Vagina (tissue), 2 donors: ENCODE measurements around the gene APBA3.

ENCODE experiments used
- POLR2A ChIP-seq, 2 donors: fragments of 450-650 bp; IDR thresholded peaks; one replicate each; pipeline ENCODE4 v1.6.1; 2017; ENCODE audit warnings: antibody characterized with exemption in 2 of 2, mild to moderate bottlenecking in 2 of 2, moderate library complexity in 2 of 2
- TF ChIP-seq, protein P1 (sequence below), 3 experiments: fragments of 450-650 bp in 2 of 3; fragments of 200-600 bp in 1 of 3; sonication (generic) in 1 of 3; IDR thresholded peaks; one replicate each; pipeline ENCODE4 v1.5.1; 2017 to 2019; ENCODE audit warnings: antibody characterized with exemption in 3 of 3, mild to moderate bottlenecking in 2 of 3, moderate library complexity in 2 of 3

DNA sequence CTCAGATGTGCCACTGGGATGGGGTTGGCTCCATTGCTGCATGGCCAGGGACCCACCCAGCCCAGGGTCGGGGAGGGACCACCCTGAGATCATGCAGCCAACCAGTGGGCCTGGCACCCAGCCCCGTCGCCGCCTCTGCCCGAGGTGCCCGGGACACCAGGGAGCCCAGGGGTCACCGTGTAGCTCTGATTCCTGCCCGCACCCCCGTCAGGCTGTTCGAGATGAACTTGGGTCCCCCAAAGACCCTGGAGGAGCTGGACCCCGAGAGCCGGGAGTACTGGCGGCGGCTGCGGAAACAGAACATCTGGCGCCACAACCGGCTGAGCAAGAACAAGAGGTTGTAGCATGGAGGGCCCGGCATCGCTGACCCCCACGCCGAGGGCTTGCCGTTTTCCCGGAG lies 5.6 kb upstream of the APBA3 start:
- TF ChIP-seq, protein P1, sequence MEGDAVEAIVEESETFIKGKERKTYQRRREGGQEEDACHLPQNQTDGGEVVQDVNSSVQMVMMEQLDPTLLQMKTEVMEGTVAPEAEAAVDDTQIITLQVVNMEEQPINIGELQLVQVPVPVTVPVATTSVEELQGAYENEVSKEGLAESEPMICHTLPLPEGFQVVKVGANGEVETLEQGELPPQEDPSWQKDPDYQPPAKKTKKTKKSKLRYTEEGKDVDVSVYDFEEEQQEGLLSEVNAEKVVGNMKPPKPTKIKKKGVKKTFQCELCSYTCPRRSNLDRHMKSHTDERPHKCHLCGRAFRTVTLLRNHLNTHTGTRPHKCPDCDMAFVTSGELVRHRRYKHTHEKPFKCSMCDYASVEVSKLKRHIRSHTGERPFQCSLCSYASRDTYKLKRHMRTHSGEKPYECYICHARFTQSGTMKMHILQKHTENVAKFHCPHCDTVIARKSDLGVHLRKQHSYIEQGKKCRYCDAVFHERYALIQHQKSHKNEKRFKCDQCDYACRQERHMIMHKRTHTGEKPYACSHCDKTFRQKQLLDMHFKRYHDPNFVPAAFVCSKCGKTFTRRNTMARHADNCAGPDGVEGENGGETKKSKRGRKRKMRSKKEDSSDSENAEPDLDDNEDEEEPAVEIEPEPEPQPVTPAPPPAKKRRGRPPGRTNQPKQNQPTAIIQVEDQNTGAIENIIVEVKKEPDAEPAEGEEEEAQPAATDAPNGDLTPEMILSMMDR (IDR thresholded peaks at IDR 0.05), result no peak
- no peak for TF ChIP-seq POLR2A (IDR thresholded peaks at IDR 0.05)
